HG02840 (cell line): ENCODE measurements around the gene DTNB.

ENCODE experiments used
- ATAC-seq: cut with Tn5 transposase; IDR thresholded peaks from one replicate; pipeline ENCODE4 v1.9.1; 2021; ENCODE audit warnings: mild to moderate bottlenecking, moderate library complexity, moderate number of reproducible peaks; ENCODE audit not compliant: unreplicated experiment, low FRiP score

Gene DTNB

GRCh38 chr2:25402477-25402876, 270.9 kb downstream of the DTNB start:
- ATAC-seq, result peak; percentile 43

GRCh38 chr2:25401307-25402026, 271.9 kb downstream of the DTNB start:
- ATAC-seq, result no peak

GRCh38 chr2:25400576-25401216, 272.7 kb downstream of the DTNB start:
- ATAC-seq, result no peak

GRCh38 chr2:25400169-25400568, 273.2 kb downstream of the DTNB start:
- no peak for ATAC-seq

GRCh38 chr2:25398534-25398933, 274.8 kb downstream of the DTNB start:
- no peak for ATAC-seq

- ATAC-seq, result no peak
These were observed 275.6 kb downstream of the DTNB start for GRCh38 chr2:25397777-25398176.

- ATAC-seq, result no peak
These were observed 284.2 kb downstream of the DTNB start for GRCh38 chr2:25389161-25389560.

GRCh38 chr2:25388491-25388890, 284.9 kb downstream of the DTNB start:
- no peak for ATAC-seq

- no peak for ATAC-seq
These were observed 285.4 kb downstream of the DTNB start for GRCh38 chr2:25387876-25388449.

- ATAC-seq, result no peak
These were observed 286.2 kb downstream of the DTNB start for GRCh38 chr2:25386971-25387875.

GRCh38 chr2:25385910-25386309, 287.5 kb downstream of the DTNB start:
- no peak for ATAC-seq

GRCh38 chr2:25383806-25384205, 289.6 kb downstream of the DTNB start:
- ATAC-seq, result no peak

GRCh38 chr2:25381502-25381901, 291.9 kb downstream of the DTNB start:
- no peak for ATAC-seq

GRCh38 chr2:25380586-25381375, 292.6 kb downstream of the DTNB start:
- no peak for ATAC-seq

- no peak for ATAC-seq
These were observed 293.4 kb downstream of the DTNB start for GRCh38 chr2:25380023-25380422.

GRCh38 chr2:25379535-25379934, 293.8 kb downstream of the DTNB start:
- ATAC-seq, result no peak

GRCh38 chr2:25378731-25379490, 294.5 kb downstream of the DTNB start:
- ATAC-seq, result no peak

GRCh38 chr2:25377822-25378421, 295.5 kb downstream of the DTNB start:
- ATAC-seq, result no peak
